Activated CD4-positive, alpha-beta T cell treated with anti-CD3 and anti-CD28 coated beads for 48 hours (primary cell): ENCODE measurements around the gene ZBTB18.

Experiments
- DNase-seq: peaks from one replicate; pipeline ENCODE4 v3.0.0-alpha.2; 2020

ZBTB18 gene

DNA sequence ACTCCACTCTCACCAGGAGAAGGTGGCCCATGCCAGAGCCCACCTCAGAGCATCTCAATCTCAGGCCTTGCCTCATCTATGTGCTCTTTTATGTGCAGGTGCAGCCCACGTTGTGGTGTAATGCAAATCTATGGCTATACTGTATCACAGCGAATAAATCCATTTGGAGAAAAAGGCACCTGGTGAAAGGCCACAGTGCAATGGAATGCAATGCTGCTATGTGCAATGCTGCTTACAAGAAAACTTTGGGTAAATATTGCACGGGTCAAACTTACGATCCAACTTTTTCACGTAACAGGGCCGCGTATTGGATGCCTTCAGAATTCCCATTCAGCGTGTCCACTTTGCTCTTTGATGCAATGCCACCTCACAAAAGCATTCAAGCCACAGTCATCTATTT lies 13.5 kb downstream of the ZBTB18 start:
- no peak for DNase-seq

DNA sequence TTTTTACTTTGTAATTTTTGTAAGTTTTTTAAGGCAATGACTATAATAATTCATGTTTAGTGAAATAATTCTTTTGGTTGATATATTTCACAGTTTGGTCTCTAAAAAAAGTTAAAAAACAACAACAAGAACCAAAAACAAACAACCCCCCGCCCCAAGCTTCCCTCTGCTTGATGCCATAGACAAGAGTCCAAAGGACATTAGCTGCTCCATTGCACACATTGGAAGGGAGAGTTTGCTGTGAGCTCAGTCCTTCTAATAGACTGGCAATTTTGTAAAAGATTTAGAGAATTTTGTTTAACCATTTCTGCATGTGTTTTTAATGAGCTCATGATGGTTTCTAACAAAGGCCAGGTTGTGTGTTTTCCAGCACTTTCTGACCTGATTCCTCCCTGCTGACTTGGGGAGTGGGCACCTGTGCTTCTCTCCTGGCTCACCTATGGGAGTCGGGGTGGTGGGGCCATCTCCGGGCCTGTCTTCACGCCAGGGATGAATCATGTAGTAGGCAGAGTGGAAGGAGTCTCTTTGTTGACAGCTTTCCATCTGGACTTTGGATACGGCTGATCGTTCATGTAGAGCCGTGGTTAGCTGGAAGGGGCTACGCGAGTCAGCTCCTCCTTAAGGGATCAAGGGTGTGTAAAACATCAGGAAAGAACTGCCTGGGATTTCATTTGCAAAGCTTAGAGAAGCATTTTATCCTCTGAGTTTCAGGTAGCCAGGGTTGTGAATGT lies 14.1 kb downstream of the ZBTB18 start:
- DNase-seq = no peak

DNA sequence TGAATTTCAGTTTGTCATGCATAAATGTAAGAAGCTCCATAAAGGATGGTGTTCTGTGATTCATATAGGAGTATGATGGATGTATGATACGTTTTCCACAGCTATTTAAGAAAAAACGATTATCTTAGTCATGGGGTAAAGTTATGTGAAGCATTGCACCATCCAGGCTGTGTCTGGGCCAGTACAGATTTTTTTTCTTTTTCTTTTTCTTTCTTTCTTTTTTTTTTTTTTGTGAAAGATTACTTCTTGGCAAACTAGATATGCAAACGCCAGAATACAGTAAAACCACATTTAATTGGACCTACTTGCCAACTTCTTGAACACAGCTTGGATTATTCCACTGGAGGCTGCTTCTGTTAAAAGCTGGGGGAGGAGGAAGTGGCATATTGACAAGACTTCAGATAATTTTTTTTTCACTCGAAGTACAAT lies 14.9 kb downstream of the ZBTB18 start:
- DNase-seq = no peak

DNA sequence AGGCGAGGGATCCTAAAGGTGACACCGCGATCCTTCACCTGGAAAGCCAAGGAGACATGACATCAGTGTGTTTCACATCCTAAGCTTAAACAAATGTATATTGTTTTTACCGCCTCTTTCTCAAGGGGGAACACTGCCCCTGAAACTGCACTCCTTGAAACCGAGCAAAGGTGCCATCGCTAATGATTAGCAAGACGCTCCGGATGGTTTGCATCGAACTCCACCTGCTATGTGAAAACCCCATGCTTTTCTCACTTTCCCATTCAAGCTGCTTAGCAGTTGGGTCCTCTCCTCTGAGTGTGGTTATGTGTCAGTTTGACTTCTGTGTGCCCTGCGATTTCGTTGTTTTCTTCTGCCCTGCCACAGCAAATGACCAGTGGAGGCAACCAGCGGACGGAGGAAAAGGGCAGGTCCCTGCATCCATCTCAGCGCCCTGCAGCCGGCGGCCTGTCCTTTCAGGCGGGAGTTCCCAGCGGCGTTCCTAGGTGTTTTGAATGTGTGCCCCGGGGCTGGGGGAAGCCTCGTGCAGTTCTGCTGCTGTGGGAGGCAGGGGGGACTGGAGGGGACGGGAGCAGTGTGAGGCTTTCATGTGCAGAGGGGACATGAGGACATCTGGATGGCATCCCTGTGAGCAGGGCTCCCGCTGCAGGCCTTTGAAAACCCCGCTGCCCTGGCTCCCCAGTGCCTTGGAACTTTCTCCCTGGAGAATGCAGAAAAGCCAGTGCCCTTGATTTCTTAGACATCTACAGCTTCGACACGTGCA lies 16.1 kb downstream of the ZBTB18 start:
- DNase-seq = no peak

DNA sequence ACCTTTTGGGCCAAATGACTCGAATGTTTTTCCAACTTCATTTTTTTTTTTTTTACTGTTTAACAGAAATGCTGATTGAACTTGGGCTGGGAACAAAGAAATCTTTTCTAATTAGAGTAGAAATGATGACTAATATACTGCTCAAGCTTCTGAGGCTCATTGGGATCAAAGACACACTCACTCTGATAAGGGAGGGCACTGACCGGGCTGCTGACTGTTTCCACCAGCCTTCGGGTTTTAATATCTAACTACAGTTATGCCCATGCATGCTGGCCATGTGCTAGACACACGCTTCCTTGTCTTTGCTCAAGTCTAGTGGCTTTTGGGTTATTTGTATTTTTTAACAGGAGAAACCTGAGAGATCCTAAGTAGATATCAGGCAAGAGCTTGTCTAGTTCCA lies 16.8 kb downstream of the ZBTB18 start:
- DNase-seq = no peak

DNA sequence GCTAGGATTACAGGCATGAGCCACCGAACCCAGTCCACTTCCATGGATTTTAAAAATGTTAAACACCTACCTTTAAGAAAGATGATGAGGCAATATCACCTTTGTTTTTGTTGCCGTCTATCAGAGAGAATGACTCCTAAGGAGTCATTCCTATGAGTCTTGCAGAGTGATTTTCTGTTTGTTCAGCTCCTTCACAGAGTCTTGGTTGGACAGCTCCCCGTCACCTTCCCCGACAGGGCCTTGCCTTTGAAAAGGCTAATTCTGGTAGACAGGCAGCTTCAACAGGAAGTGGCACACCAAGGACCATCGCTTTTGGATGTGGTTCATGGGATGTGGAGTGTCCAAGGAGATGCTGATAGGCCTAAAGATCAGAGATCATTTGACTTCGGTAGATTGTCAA lies 17.5 kb downstream of the ZBTB18 start:
- DNase-seq = no peak

DNA sequence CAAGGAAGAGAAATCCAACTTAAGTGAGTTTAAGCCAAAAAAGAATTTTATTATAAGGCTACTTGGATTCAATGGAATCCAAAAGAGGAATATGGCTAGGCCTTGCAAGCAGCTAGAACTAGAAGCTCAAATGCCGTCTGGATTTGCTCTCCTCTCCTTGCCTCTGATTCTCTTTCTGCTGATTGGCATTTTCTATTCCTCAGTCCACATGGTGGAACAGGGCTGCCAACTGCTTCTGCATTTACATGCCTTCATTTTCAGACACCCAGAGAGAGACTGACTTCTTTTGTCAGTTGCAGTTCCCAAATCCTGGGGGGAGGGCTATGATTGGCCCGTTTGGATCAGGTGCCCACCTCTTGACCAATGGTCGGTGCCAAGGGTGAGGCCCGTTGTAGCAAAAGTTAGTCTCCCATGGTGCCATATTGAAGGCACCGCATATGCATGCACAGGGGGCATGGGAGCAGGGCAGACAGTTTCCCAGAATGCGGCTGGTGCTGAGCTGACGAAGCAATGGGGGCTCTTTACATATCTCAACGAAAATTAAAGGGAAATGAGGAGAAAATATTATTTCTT lies 18.3 kb downstream of the ZBTB18 start:
- DNase-seq = no peak

DNA sequence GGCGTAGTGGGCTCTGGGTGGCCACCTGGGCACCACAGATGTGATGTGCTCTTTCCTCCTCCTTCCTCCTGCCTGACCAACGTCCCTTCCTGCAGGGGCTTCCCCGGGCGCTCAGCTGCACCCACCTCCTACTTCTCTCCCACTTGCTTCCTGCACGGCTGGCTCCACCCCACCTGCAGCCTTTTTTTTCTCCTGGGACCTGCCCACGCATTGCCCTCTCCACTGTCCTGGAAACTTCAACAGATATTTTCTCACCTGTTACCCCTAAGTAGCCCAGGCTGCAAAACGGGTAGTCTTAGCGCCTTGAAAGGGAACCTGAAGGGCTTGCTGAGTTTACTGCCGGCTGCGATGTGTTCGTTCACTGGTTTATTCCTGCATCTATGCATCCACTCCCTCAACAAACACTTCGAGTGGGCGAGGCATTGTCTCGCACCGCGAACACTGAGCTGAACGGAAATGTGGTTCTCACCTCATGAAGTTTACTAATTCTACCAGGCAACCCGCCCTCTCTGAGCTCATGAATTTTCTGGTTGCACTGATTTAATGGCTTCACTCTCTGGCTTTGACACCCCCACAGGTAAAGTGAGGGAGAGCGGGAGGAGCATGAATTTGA lies 23.6 kb downstream of the ZBTB18 start:
- peak; percentile 60 for DNase-seq

DNA sequence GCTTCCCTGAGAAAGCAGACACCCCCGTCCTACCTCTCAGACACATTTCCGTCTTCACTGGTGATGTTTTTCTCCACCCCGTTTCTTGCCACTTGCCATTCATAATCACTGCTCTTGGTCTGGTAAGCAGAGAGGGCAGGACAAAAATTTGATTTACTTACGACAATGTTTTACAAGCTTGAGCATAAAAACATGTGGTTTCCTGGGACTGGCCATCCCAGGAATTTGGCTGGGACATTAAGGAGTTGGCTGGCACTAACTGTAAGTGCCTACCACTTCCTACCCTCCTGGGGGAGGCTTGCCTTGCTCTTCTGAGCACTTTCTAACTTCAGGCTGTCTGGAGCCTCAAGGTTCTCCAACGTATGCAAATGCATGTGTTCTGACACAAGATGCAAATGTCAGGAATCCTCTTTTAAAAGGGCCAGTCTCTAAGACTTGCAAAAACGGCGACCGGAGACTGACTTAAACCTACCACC lies 24.2 kb downstream of the ZBTB18 start:
- no peak for DNase-seq

DNA sequence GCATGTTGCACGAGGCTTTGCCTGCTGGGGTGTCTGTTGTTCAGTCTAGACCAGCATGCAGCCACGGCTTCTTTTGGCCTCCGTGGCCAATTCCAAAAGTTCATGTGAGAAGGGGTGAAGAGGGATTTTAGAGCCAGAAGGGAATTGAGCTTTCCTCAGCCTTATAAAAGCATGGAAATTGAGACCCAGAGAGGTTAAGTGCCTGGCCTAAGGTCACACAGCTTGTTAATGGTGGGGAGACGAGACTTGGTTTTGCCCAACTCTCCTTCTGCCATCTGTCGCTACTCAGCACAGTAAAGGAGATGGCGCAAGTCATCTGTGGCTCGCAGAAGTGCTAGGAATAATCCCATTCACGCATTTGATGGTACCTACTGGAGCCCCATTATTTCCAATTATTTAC lies 25.7 kb downstream of the ZBTB18 start:
- DNase-seq = no peak

DNA sequence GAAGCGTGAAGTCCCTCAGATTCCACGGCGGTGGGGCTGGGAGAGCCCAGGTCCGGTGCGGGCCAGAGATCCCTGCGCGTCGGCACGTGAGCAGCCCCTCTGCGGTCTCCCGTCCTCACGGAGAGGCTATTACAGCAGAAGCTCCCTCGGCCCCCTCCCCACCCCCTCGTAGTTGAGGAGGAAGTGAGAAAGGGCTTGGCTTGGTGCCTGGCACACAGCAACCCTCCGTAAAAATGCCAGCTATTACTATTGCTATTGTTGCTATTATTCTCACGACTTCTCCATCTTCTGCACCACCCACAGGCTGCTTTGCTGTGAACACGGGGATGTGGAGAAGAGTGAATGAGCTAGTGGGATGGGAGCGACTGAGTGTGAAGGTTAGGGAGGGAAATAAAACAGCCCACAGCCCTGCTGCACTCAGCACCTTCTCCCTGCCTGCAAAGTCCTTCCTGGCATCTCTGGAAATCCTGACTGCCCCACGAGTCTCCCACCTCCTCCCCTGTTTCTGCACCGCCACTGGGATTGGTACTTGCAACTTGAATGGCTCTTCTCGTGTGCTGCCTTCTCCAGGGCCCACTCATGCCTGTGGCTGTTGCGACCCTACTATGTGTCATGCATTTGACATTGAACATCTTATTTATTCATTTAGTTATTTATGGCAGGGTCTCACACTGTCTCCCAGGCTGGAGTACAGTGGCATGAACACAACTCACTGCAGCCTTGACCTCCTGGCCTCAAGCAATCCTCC lies 26.6 kb downstream of the ZBTB18 start:
- no peak for DNase-seq

DNA sequence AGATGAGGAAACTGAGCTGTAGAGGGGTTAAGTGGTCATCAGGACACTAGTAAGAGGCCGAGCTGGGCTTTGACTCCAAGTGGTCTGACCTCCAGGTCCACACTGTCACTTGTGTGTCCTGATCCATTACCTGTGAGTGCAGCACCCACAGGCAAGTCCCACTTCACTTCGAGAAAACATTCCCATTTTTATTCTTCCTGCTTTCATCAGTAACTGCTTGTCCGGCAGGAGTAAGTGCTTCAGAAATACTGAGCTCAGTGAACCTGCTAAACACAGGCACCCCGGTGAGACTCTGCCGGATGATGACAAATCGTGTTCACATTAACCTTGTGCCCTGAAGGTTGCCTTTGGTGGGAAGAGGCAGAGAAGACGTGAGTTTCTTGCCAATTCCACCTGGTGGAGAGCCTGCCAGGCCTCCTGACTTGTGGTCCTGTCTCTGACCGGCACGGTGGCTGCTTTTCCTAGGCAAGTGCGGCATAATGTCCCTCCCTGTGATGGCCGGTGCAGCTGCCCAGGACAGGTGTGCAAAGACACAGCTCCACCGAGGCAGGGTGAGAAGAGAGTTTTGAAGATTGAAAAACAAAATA lies 29.4 kb downstream of the ZBTB18 start:
- DNase-seq = no peak

DNA sequence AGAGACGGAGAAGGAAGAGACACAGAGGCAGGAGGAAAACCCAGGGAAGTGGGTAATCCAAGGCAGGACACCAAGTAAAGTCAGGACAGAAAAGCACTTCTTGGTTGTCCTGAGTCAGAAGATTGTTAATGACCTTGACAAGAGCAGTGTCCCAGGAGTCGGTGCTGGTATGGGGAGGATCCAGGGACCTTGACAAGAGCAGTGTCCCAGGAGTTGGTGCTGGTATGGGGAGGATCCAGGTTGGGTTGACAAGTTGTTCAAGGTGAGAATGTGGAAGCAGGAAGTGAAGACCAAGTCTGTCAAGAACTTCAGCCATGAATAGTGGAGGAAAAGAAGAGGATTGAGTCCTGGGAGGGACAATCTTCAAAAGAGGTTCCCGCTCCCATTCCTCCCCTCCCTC lies 31.9 kb downstream of the ZBTB18 start:
- DNase-seq = no peak

DNA sequence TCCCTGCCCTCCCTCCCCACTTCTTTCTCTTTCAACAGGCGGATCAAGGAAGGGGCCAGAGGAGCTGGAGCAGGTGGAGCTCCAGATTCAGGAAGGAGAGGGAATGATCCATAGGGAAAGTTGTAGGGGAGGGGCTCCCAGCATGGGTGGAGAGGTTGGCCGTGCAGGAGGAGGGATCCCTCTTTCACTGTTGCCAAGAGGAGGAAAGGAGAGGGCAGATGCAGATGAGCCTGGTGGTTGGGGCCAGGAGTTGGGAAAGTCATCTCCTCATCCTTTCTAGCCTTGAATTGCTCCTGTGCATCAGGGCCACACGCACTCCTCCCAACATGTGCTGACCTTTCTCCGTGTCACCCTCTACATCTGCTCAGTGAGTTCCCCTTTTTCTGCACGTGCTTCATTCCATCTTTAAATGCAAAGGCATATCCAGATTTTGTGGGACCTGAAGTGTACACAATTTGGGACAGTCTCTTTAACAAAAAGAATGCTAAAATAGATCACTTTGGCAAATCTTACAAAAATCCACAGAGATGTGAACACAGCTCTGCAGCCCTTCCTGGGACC lies 32.4 kb downstream of the ZBTB18 start:
- no peak for DNase-seq

DNA sequence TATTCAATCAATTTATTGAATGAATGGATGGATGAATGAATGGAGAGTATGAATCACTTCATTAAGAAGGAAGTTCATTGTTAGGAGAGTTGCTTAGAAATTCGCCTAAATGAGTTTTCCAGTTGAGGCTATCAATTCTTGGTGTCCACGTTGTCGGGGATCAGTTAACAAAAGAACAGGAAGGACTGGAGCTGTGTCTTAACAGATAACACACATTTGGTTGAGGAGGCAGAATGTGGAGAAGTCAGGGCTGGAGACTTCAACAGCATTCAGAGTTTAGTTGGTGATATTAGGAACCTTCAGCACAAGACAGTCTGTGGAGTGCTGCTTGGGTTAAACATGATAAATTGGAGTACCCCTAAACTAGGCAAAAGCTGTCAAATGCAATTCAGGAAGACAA lies 33.7 kb downstream of the ZBTB18 start:
- DNase-seq = no peak

DNA sequence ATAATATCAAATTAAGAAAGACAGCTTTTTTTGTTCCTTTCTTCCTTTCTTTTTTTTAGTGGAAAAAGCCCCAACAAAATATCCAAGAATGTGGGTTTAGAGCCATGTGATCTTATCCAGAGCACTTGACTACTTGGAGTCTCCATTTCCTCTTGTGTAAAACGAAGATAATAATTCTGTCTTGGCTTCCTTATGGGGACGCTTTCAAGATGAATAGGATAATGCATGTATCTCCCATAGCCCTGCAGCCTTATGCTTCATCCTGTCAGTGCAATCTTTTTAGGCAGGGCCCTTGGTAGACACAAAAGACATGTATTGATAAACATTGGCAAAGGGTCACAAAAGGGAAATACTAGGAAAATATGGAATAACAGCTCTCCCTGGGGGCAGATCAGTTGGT lies 34.8 kb downstream of the ZBTB18 start:
- no peak for DNase-seq

DNA sequence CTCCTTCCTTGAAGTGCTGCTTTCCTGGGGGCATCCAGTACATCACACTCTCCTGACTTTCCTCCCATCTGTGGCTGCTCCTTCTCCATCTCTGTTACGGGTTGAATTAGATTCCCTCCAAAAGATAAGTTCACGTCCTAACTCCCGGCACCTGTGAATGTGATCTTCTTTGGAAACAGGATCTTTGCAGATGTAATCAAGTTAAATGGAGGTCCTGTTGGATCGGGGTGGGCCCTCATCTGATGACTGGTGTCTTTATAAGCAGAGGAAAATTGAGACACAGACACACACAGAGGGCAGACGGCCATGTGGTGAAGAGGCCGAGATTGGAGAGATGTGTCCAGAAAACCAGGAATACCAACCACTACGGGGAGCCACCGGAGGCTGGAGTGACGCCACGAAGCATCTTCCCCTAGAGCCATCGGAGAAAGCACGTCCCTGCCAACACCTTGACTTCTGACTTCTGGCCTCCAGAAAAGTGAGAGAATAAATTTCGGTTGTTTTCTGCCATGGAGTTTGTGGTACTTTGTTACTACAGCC lies 36.0 kb downstream of the ZBTB18 start:
- DNase-seq = no peak

DNA sequence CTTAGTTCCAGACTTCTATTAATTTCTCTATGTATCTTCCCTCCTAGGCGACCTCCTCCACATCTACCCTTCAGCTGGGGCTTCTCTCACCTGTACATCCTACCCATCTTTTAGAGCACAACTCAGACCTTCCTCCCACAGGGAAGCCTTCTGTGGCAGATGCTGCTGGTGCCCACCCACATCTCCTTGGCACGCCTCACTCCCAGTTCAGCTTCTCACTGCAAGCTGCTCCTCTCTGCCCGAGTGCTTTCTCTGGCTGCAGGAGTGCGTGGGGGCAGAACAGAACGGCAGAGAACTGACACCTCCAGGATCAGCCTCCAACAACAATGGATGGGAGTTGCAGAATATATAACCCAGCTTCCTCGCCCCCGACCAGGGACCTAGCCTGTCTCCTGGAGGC lies 36.5 kb downstream of the ZBTB18 start:
- no peak for DNase-seq

DNA sequence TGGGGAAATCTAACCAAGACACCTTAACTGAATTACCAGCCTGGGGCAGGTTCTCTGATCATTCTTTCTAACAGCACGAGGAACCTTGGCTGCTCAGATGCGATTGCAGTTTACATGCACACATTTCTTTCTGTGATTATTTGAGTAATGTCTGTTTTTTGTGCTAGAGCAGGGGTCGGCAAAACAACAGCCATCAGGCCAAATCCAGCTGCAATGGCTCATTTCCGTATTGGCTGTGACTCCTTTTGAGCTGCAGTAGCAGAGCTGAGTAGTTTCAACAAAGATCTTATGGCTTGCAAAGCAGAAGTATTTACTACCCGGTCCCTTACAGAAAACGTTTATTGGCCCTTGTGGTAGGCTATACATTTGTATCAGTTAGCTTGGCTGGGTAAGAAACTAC lies 37.1 kb downstream of the ZBTB18 start:
- DNase-seq = no peak

DNA sequence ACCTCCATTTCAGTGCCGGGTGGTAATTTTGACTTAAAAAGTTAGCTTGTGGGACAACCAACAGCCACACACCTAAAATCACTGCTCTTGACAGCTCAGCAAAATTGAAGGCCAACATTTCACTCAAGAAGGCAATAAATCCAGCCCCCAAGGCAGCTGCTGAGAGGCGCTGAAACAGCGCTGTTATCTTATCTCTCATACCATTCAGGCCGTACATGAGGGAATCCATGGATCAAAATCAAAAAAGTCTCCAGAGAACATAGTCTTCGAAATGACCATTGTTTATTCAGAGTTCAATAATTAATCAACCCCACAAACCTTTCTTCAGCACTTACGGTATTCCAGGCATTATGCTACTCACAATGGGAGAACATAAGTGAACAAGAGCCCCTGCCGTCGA lies 38.5 kb downstream of the ZBTB18 start:
- DNase-seq = no peak

DNA sequence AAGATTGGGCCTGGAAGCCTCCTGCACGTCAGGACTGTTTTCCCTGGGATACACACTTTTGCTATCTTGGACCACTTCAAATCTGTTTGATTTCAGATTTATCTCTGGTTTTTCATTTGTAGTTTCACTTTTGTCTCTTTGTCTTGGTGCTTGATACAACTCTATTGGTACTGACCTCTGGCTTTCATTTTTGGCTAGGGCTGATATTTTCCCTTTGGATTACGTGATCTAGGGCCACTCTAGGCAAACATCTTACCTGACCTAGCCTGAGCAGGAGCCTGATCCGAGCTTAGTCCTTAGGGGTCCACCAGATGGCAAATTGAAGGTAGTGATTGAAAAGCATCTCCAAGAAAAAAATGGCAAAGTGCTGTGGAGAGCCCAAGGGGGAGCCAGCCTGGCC lies 39.6 kb downstream of the ZBTB18 start:
- no peak for DNase-seq
